Activated CD4-positive, alpha-beta T cell treated with anti-CD3 and anti-CD28 coated beads for 48 hours (primary cell): ENCODE data around the gene CLEC16A.

Experiments used
- DNase-seq: peaks from one replicate; pipeline ENCODE4 v3.0.0-alpha.2; 2020

Gene CLEC16A

DNA sequence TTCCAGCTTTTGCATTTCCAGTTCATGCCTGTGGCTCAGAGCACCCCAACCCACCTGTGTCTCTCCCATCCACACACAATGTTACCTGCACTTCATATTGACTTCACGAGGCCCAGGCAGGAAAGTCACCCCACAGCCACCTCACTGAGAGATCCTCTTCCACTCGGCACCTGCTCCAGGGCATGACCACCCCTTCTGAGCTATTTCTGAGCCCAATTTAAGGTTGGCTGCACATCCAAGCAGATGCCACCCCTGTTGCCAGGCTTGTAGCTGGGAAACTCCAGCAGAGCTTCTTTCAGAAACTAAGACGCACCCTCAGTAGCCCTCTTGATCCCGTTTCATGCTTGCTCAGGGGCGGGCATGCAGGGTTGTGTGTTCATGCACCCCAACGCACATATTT is 223.2 kb downstream of the CLEC16A start:
- no peak for DNase-seq

DNA sequence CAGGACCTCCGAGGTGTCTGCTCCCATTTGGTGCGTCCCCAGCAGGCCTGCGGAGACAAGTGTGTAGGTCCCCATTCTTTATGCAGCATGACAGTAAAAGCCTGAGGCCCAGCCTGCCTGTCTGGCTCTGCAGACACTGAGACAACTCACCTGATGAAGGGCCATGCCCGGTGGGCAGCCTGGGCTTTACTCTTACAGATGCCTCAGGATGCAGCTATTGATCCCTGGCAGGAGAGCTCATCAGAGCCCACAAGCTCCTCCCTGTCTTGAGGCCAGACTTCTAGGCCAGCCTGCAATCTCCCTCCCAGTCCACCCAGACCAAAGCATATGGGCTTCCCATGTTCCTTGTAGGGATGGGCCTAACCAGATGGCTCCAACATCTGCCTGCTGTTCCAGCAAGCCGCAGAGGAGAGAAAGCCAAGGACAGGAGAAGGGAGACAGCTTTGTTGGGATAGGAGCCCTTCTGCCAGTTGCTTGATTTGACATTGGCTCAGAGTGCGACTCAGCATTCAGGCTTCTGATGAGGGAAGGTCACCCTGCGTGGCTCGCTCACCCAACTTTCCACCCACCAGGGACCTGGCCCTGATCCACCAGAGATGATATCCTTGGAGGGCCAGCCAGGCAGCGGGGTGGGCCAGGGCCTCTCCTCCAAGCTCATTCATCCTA is 224.2 kb downstream of the CLEC16A start:
- DNase-seq: no peak

DNA sequence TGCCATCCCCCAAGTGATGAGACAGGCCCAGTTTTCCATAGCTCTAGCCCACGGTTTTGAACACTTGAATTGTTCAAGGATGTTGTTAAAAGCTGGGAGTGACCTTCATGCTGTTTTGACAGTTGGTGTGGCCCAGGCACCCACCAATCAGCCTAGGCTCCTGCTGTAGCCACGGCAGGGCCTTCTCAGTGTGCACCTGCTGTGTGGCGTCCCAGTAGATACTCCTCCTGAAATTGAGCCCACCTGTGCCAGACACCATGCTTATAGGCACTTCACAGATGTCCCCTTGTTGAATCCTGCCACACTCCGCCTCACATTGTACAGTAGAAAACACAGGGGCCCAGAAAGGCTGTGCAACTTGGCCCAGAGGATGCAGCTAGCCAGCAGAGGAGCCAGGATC is 225.3 kb downstream of the CLEC16A start:
- DNase-seq: no peak

DNA sequence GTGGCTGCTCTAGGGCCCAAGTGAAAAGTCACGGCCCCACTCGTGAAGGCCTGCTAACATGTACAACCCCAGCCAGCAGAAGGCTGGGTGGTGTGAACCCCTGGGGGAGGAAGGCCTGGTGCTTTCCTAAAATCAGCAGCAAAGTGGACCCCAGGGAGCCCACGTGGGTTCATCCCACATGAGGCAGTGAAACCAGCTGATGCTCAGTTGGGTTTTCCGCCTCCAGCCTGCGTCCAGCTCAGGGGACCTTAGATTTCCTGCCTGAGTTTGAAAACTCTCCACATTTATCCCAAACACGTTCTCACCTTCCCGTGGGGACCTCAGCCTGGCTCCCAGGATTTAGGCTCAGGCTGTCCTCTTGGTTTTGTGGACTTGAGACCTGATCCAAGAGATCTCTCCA is 225.8 kb downstream of the CLEC16A start:
- DNase-seq: no peak

DNA sequence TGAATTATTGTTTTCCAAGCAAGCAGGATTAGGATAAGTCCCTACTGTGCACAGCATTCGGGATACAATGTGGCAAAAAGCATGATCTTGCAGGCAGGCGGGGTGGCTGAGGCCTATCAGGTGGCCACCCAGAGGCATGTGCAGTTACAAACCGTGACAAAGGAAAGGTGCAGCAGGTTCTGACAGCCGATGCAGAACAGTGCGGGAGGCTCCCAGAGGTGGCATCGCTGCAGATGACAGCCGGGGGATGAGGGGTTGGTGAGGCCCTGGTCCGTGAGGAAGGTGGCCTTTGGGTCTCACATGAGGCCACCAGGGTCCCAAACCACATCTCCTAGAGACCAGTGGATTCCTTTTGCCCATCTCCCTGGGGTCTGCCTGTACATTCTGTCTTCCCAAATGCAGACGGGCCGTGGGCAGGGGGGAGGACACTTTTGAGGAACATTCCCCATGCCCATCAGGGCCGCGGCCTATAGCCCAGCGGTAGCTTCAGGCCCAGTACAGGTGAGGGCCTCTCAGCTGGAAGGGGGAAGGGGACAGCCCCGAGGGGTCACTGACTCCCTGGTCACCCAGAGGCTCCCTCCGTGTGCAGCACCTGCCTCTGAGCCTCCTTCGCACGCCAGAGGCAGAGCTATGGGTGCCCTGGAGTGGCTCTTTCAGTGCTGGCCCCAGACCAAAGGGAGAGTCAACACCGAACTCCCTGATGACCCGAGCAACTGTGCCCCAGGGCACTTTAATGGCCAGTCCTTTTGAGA is 226.5 kb downstream of the CLEC16A start:
- DNase-seq: no peak

DNA sequence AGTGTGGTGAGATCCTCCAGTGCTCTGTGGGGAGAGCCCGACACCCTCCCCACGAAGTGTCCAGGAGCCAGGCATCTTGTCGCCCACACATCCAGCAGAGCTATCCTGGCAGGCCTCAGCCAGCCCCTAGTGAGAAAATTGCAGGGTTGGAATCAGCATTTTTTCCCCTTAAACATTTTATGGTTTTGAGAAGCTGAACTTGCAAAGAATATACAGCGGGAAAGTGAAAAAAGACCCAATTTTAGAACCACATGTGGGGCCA is 227.0 kb downstream of the CLEC16A start:
- DNase-seq: no peak

DNA sequence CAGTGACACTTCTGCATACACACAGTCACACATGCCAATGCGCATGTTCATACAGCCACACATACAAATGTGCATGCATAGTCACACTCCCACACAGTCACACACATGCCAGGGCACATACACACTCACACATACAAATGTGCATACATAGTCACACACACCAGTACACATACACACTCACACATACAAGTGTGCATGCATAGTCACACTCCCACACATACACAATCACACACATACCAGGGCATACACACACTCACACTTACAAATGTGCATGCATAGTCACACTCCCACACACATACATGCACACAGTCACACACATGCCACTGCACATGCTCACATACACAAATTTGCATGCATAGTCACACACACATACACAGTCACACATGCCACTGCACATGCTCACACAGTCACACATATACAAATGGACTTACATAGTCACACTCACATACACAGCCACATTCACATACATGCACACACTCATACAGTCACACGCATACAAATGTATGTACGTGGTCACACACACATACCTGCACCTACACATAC is 227.5 kb downstream of the CLEC16A start:
- DNase-seq: no peak

DNA sequence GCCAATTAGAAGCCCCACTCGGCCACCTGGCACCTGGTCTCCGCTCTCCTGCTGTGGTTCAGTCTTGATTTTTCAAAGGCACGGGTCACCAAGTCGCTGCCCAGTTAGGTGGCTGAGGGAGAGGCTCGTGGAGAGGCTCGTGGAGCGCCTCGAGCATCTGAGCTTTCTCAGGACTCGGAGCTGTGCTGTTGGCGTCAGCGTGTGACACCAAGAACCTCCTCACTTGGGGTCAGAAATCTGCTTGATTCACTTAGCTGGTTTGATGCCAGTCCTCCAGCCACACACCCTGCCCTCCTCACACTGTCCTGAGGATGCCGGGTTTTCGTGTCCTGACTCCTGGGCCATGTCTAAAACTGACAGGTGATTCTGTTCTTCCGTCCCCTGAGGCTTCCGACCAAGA is 229.1 kb downstream of the CLEC16A start:
- no peak for DNase-seq

DNA sequence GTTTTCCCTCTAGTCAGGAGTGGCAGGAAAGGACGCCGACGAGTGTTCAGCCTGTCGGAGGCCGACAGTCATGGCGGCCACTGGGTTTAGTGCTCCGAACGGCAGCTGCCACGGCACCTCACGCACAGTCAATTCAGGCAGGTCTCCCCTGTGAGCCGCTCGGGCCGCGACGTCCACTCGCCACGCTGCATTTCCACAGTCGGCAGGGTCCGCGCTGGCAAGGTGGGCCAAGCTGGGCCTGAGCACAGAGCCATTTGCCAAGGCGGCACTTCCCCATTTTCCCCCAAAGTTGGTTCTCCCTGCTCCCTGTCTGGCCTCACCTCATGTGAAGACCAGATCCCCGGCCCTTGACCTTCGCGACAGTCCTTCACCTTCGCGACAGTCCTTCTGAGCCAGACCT is 229.8 kb downstream of the CLEC16A start:
- DNase-seq: no peak

DNA sequence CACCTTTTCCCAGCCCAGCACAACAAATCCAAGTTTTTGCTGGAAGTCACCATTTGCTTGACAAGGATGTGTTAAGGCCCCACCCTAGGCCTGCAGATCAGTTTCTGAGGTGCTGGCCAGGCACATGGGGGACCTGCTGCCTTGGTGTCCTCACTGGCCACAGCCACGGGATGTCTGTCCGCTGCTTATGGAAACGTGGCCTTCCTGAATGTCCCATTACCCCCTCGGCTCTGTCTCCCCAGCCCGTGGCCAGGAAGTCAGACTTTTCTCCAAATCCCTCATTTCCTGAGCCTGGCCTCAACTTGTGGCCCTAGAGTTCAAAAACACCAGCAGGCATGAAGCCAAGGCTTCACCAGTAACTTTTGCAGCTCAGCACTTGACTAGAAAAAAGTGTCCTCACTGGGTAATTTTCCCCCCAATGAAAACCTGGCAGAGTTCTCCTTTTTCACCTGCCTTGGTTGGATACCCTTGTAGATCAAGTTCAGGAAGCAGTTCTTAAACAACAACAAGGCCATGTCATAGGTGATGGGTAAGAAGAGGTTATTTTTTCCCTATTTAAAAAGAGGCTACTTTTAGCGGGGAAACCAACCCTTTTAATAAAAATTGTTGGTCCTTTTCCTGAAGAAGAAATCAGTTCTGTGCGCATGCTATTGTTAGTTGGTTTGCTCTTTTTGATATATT is 230.9 kb downstream of the CLEC16A start:
- DNase-seq: no peak

DNA sequence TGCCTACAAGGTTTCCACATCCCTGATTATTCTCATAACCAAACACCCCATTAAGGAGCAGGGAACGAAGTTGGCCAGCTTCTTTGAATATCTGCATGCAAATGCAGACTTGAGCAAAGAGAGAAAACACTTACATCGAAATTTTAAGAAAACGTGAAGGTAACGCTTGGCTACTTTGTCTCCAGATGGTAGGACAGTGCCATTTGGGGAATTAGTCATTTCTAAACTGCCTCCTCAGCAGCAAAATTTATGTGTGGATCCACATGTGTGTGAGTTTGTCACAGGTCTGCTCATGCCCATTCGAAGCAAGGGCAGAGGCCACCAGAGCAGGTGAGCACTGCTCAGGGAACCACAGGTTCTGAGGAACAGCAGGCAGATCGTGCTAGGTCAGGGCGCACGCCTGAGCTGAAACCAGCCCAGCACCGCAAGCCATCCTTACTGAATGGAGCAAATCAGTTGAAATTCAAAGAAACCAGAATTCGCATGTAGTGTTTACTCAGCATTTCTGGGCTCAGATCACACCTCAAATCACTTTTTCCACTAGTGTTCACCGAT is 231.5 kb downstream of the CLEC16A start:
- DNase-seq: peak; percentile 76

DNA sequence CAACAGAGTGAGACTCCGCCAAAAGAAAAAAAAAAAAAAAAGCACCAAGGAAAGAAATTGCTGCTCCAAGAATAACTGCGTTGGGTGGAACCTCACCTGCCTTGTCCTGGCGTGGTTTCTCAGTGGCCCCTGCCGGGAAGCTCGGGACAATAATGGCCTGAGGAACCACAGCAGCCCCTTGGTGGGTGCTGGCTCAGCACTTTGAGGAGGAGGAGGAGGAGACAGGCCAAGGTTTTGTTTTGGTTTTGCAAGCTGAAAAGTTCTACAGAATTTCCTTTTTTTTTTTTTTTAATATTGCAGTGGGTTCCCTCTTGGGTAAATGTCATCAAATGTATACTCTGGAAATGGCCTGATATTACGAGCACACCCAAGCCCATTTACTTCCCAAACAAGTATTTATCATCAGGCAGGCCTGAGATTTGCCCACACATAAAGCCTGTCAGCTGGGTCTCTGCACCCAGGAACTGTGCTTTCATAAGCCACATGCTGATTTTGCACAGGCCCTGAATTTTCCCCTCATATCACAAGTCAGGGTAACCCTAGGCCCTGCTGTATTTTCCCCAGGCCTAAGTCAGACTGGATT is 233.3 kb downstream of the CLEC16A start:
- DNase-seq: no peak

DNA sequence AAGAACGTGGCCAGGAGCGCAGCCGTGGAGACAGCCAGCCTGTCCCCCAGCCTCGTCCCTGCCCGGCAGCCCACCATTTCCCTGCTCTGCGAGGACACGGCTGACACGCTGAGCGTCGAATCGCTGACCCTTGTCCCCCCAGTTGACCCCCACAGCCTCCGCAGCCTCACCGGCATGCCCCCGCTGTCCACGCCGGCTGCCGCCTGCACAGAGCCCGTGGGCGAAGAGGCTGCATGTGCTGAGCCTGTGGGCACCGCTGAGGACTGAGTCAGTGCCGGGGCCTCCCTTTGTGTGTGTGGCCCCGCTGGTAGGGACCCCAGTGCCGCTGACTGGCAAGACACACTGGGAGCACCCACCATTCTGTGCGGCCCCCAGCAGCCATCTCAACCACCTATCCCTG is 234.1 kb downstream of the CLEC16A start:
- DNase-seq: no peak

DNA sequence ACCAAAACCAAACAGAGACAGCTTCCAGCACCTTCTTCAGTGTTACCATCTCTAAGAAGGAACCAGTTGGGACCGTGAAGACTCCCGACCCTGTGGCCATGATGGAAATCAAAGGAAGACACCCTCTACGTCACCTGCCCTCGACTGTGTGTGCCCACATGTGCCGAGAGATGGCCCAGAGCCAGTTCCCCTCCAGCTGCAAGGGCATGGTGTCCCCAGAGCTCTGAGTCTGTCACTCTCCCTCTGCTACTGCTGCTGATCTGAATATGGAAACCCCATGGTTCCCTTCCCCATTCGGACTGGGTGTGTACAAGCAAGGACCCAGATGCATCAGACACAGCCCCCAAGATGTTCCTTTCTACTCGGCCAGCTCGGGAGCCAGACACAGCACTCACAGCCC is 235.2 kb downstream of the CLEC16A start:
- DNase-seq: no peak

DNA sequence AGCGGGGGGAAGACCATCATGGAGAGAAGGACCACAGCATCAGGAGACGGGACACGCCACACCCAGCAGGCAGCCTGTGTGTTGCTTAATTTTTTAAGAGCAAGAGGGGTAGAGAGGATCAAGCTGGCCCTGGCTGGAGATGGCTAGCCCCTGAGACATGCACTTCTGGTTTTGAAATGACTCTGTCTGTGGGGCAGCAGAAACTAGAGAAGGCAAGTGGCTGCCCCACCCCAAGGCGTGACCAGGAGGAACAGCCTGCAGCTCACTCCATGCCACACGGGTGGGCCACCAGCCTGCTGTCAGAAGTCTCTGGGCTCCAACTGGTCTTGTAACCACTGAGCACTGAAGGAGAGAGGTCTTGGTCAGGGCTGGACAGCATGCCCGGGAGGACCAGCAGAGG is 236.1 kb downstream of the CLEC16A start:
- DNase-seq: no peak

DNA sequence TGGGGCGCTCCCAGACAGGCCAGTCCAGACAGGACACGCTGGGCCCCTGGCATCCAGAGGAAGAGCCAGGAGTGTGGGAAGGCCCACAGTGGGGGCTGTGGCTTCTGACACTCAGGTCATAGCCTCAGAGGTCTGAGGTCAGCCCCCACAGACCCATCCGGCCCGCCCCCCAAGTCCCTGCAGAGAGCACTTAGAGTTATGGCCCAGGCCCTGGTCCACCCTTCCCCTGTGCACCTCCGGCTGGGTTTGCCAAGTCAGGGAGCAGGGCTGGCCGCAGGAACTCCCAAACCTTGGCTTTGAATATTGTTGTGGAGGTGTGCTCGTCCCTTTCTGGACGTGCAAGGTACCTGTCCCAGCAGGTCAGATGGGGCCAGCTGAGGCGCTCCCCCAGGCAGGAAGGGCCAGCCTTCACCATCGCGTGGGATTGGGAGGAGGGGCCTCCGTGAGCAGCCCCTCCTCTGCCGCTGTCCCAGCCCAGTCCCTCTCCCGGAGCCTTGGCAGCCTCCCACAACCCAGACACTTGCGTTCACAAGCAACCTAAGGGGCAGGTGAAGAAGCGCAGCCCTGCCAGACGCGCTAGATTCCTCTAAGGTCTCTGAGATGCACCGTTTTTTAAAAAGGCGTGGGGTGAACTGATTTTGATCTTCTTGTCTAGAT is 237.0 kb downstream of the CLEC16A start:
- DNase-seq: no peak

DNA sequence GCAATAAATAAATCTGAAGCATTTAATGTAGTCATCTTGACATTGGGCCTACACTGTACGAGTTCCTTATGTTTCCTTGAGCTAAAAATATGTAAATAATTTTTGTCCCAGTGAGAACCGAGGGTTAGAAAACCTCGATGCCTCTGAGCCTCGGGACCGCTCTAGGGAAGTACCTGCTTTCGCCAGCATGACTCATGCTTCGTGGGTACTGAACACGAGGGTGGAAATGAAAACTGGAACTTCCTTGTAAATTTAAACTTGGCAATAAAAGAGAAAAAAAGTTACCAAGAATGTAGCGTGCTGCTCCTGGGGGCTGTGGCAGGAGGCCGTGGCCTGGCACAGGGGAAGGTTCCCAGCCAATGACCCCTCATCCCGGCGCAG is 237.5 kb downstream of the CLEC16A start:
- peak; percentile 65 for DNase-seq

DNA sequence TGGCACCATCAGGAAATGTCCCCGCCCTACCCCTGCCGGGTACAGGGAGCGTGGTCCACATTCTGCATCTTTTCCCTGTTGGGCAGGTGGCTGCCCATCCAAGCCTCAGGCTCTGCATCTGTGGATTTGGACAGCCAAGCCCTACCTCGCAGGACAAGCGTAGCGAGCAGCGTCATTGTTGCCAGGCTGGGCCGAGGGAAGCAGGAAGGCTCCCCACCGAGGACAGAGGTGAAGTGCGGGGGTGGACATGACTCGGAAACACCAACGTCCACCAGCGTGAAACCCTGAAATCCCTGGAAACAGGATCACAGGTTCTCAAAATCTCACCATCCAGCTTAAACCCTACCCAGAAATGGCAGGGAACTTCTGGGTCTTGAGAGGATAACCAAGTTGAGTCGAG is 238.0 kb downstream of the CLEC16A start:
- DNase-seq: no peak

DNA sequence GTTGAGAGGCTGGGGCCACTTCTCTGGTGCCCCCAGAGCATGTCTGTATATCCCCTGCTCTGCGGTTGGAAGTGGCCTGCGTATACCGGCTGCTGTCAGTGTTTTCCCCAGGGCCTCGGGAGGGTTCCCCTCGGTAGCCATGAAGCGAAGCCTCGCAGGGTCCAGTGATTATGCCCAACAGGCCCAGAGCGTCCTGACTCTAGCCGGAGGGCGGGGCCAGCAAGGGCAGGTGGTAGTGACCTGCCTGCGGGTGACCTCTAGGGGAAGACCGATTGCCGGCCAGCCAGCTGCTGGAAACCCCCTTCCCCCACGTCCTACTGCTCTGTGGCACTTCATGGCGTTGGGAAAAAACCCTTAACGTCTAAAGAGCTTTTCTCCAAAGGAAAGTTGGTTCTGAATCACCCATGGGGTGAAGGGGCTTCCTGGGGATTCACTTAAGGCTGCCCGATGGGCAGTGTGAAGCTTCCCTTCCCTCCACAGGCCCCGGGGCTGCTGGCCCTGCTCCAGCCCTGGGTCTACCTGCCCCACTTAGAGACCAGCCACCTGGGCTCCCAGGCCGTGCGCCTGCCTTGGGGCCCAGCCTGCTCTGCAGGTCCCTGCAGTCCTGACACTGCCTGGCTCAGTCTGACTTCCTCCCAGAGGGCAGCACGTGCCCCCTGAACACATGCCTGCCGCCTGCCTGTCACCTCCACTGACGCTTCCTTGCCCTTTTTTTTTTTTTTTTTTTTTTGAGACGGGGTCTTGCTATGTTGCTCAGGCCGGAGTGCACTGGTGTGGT is 238.9 kb downstream of the CLEC16A start:
- DNase-seq: no peak

DNA sequence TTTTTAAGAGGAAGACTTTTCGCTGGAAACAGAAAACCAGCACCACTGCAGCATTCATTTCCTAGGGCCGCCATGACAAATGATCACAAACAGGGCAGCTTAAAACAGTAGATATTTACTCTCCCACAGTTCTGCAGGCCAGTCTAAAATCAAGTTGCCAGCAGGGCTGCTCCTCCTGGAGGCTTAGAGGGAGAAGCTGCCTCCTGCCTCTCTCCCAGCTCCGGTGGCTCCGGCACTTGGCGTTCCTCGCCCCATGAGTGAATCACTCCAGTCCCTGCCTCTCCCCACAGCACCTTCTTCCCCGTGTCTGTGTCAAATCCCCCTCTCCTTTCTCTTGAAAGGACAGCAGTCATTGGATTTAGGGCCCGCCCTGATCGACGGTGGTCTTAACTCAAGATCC is 239.6 kb downstream of the CLEC16A start:
- DNase-seq: no peak

DNA sequence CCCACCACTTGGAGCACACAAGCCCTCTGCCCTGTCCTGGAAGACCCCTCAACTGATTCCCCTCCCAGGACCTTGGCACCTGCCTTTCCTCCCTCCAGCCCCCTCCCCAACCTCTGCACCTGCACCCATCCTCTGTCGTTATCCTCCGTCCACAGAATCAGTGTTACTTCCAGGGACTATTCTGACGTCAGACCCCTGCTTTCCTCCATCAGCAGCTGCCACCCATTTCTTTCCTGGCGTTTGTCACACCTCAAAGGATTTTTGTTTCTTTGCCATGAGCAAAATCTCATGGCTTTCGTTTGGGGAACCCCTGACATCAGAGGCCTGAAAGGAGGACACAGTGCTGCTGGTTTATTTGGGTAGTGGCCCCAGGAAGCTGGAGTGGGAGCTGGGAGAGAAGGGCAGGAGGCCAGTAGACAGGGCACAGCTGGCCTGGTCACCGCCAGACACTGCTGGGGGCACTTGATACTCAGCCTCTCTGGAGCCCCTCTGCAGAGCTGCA is 243.2 kb downstream of the CLEC16A start:
- DNase-seq: no peak
